Activated CD8-positive, alpha-beta T cell treated with anti-CD3 and anti-CD28 coated beads for 36 hours (primary cell): ENCODE results near the gene DYNC1LI2. TPM values are rescaled to one million over a fixed set of nuclear protein-coding genes. Genes with fewer than 3 reads are reported as not detected.

Source experiments
- ATAC-seq: fragments of 200-7000 bp; cut with Tn5 transposase; one replicate; pipeline ENCODE4 v1.10.0; 2021; ENCODE audit warnings: mild to moderate bottlenecking, moderate library complexity
- CTCF ChIA-PET: fragments of 350-600 bp; sonication (Branson Sonifier 250); formaldehyde crosslinking; loops from one replicate; lab custom pipeline; 2021; ENCODE audit warnings: antibody characterized with exemption; lab: Charles Lee
- POLR2A ChIA-PET: fragments of 350-600 bp; sonication (Branson Sonifier 250); formaldehyde crosslinking; loops from one replicate; lab custom pipeline; 2021; ENCODE audit warnings: antibody characterized with exemption; lab: Charles Lee
- DNase-seq: peaks from one replicate; pipeline ENCODE4 v3.0.0-alpha.2; 2020
- H3K27ac Mint-ChIP-seq: one replicate; pipeline ENCODE4 v1.8.0; 2021; ENCODE audit warnings: mild to moderate bottlenecking, mixed read lengths
- H3K27me3 Mint-ChIP-seq: one replicate; pipeline ENCODE4 v1.8.0; 2021; ENCODE audit warnings: mixed read lengths
- H3K36me3 Mint-ChIP-seq: one replicate; pipeline ENCODE4 v1.8.0; 2021; ENCODE audit warnings: low read depth, mixed read lengths
- H3K4me1 Mint-ChIP-seq: one replicate; pipeline ENCODE4 v1.8.0; 2021; ENCODE audit warnings: low read depth, mixed read lengths
- H3K4me3 Mint-ChIP-seq: one replicate; pipeline ENCODE4 v1.8.0; 2021; ENCODE audit warnings: mild to moderate bottlenecking, moderate library complexity, mixed read lengths
- H3K9me3 Mint-ChIP-seq: one replicate; pipeline ENCODE4 v1.8.0; 2021; ENCODE audit warnings: mixed read lengths
- CTCF ChIP-seq: fragments of 200-600 bp; IDR thresholded peaks from one replicate; pipeline ENCODE4 v1.8.0; 2022; ENCODE audit warnings: antibody characterized with exemption, mild to moderate bottlenecking
- intact Hi-C: fragments of 100-400 bp; cut with micrococcal nuclease; formaldehyde crosslinking; loops from one replicate; pipeline ENCODE4 v1.10.0; 2022
- total RNA-seq, 2 experiments: library from RNA; stranded (reverse); gene quantifications; one replicate each; pipeline ENCODE4 v1.2.3, GENCODE V29; 2021

The DYNC1LI2 gene
- total RNA-seq, 2 experiments from 2014 or later, result 35.0 to 39.5 TPM

- DNase-seq (no peak), ATAC-seq (no peak)
- Mint-ChIP-seq H3K36me3 (no peaks in the 10 kb centered on the region), H3K4me3 (no peak overlapping the region), H3K9me3 (no peaks in the 10 kb centered on the region), H3K27ac (no peak overlapping the region), H3K27me3 (no peaks in the 10 kb centered on the region), H3K4me1 (no peaks in the 10 kb centered on the region)
- intact Hi-C loops, result no loop called here
- POLR2A ChIA-PET, result no interaction called here
- CTCF ChIA-PET, result no interaction called here
- TF ChIP-seq CTCF, result no peak
These were observed 36.0 kb upstream of the DYNC1LI2 start for GRCh38 chr16:66787427-66787826.

- no peaks in the 10 kb centered on the region for H3K9me3 Mint-ChIP-seq
- H3K4me1 Mint-ChIP-seq, result no peaks in the 10 kb centered on the region
- TF ChIP-seq CTCF, result no peak
- H3K4me3 Mint-ChIP-seq, result no peak overlapping the region
- no peak for ATAC-seq
- intact Hi-C loops, result no loop called here
- ChIA-PET CTCF (no interaction called here), POLR2A (no interaction called here)
- H3K27me3 Mint-ChIP-seq, result no peaks in the 10 kb centered on the region
- DNase-seq, result no peak
- H3K27ac Mint-ChIP-seq, result no peak overlapping the region
- no peaks in the 10 kb centered on the region for H3K36me3 Mint-ChIP-seq
These were observed 35.1 kb upstream of the DYNC1LI2 start for GRCh38 chr16:66786551-66786950.

GRCh38 chr16:66776457-66776856 lies 25.0 kb upstream of the DYNC1LI2 start:
- CTCF ChIA-PET, result interaction anchor here (1.0 to 2.2 kb wide), 3 partner anchors 24 to 168 kb away, joined by 3 to 7 read pairs (median 6); partner anchors contain the start of gene DYNC1LI2
- no peaks in the 10 kb centered on the region for H3K36me3 Mint-ChIP-seq

GRCh38 chr16:66774981-66775380 lies 23.6 kb upstream of the DYNC1LI2 start:
- ChIA-PET CTCF (no interaction called here), POLR2A (no interaction called here)
- Mint-ChIP-seq H3K36me3 (no peaks in the 10 kb centered on the region), H3K4me1 (no peaks in the 10 kb centered on the region), H3K9me3 (no peaks in the 10 kb centered on the region), H3K4me3 (no peak overlapping the region), H3K27me3 (no peaks in the 10 kb centered on the region), H3K27ac (no peak overlapping the region)
- no peak for DNase-seq
- no peak for ATAC-seq
- TF ChIP-seq CTCF, result no peak
- intact Hi-C loops, result no loop called here

More at GRCh38 chr16:66776457-66776856, 25.0 kb upstream of the DYNC1LI2 start:
- no peak for DNase-seq
- no peak for ATAC-seq
- no peaks in the 10 kb centered on the region for H3K27me3 Mint-ChIP-seq
- no peaks in the 10 kb centered on the region for H3K4me1 Mint-ChIP-seq
- POLR2A ChIA-PET, result no interaction called here
- H3K9me3 Mint-ChIP-seq, result no peaks in the 10 kb centered on the region
- H3K4me3 Mint-ChIP-seq, result no peak overlapping the region
- intact Hi-C loops, result no loop called here
- H3K27ac Mint-ChIP-seq, result no peak overlapping the region
- no peak for TF ChIP-seq CTCF

- Mint-ChIP-seq H3K4me1 (no peaks in the 10 kb centered on the region), H3K36me3 (no peaks in the 10 kb centered on the region), H3K27me3 (peaks cover 2% of the 10 kb centered on the region), H3K9me3 (no peaks in the 10 kb centered on the region), H3K4me3 (no peak overlapping the region), H3K27ac (no peak overlapping the region)
- ATAC-seq (no peak), DNase-seq (no peak)
- TF ChIP-seq CTCF, result no peak
- POLR2A ChIA-PET, result no interaction called here
- intact Hi-C loops, result no loop called here
- CTCF ChIA-PET, result no interaction called here
These were observed 6.7 kb upstream of the DYNC1LI2 start for GRCh38 chr16:66758086-66758485.
